Gastrocnemius medialis (tissue), 4 donors: ENCODE data around the gene KDM6B.

Experiments
- CTCF ChIP-seq, 5 experiments: fragments of 450-650 bp in 3 of 5; fragments of 200-600 bp in 2 of 5; sonication (generic) in 2 of 5; IDR thresholded peaks in 4 of 5; conservative IDR thresholded peaks in 1 of 5; 1 replicate in 4 of 5; 2 replicates in 1 of 5; pipeline ENCODE4 v1.5.1; 2016 to 2019; ENCODE audit warnings: antibody characterized with exemption in 5 of 5, mild to moderate bottlenecking in 3 of 5, moderate library complexity in 3 of 5
- POLR2A ChIP-seq, 2 donors: fragments of 450-650 bp; IDR thresholded peaks; one replicate each; pipeline ENCODE4 v1.6.1; 2017; ENCODE audit warnings: antibody characterized with exemption in 2 of 2, mild to moderate bottlenecking in 2 of 2, moderate library complexity in 2 of 2

- TF ChIP-seq CTCF (IDR thresholded peaks at IDR 0.05 in 4 of 5, conservative IDR thresholded peaks at IDR 0.05 in 1 of 5) (no peak), POLR2A (IDR thresholded peaks at IDR 0.05) (no peak)
Measured at GRCh38 chr17:7832431-7832830, 1.6 kb upstream of the KDM6B start.
